ENCODE data around the gene KLRD1. TPM values are rescaled to one million over a fixed set of nuclear protein-coding genes. Genes with fewer than 3 reads are reported as not detected.

The KLRD1 gene
- under 0.01 TPM in 2 replicates for total RNA-seq

GRCh38 chr12:10307630-10308029, at the start of gene KLRD1:
KLRD1 (plus strand) TSS chr12:10307870; CDS start chr12:10308078, 208 bp downstream.

Other genes with a start within 250 kb of the KLRD1 start
- gene CLEC1A, start 208.9 kb upstream of the KLRD1 start, total RNA-seq: not detected in 2 replicates
- gene CLEC7A, start 177.7 kb upstream of the KLRD1 start, total RNA-seq: 0.14 and 1.5 TPM in 2 replicates
- 0.07 TPM in 1 of 2 replicates, not detected in the other for gene OLR1, start 135.7 kb upstream of the KLRD1 start, total RNA-seq
- not detected in 2 replicates for gene TMEM52B, start 128.8 kb upstream of the KLRD1 start, total RNA-seq
- 11.0 and 11.3 TPM in 2 replicates for gene GABARAPL1, start 95.0 kb upstream of the KLRD1 start, total RNA-seq
- not detected in 2 replicates for gene KLRK1, start 82.2 kb downstream of the KLRD1 start, total RNA-seq
- 0.21 TPM in 1 of 2 replicates, not detected in the other for gene KLRC4, start 101.9 kb downstream of the KLRD1 start, total RNA-seq
- 0.79 and 0.99 TPM in 2 replicates for gene KLRC3, start 112.7 kb downstream of the KLRD1 start, total RNA-seq
- gene KLRC2, start 128.1 kb downstream of the KLRD1 start, total RNA-seq: 0.19 and 0.49 TPM in 2 replicates
- 0.98 TPM in 1 of 2 replicates, not detected in the other for gene KLRC1, start 145.5 kb downstream of the KLRD1 start, total RNA-seq
- 0.09 and 0.42 TPM in 2 replicates for gene EIF2S3B, start 198.0 kb downstream of the KLRD1 start, total RNA-seq

Measured in airway epithelial cell (primary cell).